Stimulated activated CD4-positive, alpha-beta T cell treated with anti-CD3 and anti-CD28 coated beads, Interleukin-4, amount 100 ng/mL, for 48 hours (primary cell): ENCODE data around the gene B4GALNT2.
A peak's percentile ranks its signal among the peaks of the same experiment; 100 is the strongest.
"Not testable (repeated sequence)": the region's sequence is repeated elsewhere in the genome, so short reads cannot be mapped to it uniquely, and the experiment has no call there.

ENCODE experiments used
- DNase-seq, 2 donors: peaks; one replicate each; pipeline ENCODE4 v3.0.0-alpha.2; 2020; ENCODE audit warnings: low read depth in 2 of 2

B4GALNT2 gene

GRCh38 chr17:49120166-49120565 is 12.4 kb upstream of the B4GALNT2 start:
- no peak for DNase-seq

- no peak for DNase-seq
Measured at GRCh38 chr17:49121696-49122292, 10.8 kb upstream of the B4GALNT2 start.

GRCh38 chr17:49122566-49122965 is 10.0 kb upstream of the B4GALNT2 start:
- no peak for DNase-seq

- DNase-seq = no peak
Measured at GRCh38 chr17:49123061-49123460, 9.5 kb upstream of the B4GALNT2 start.

GRCh38 chr17:49125449-49125848 is 7.1 kb upstream of the B4GALNT2 start:
- no peak for DNase-seq

- DNase-seq = not testable (repeated sequence)
Measured at GRCh38 chr17:49126183-49126859, 6.2 kb upstream of the B4GALNT2 start.

GRCh38 chr17:49129359-49129950 is 3.1 kb upstream of the B4GALNT2 start:
- not testable (repeated sequence) for DNase-seq

- no peak for DNase-seq
Measured at GRCh38 chr17:49130891-49131290, 1.7 kb upstream of the B4GALNT2 start.

- no peak for DNase-seq
Measured at GRCh38 chr17:49132317-49132698, 261 bp upstream of the B4GALNT2 start.

- DNase-seq = no peak
Measured at GRCh38 chr17:49136335-49136734, 3.8 kb downstream of the B4GALNT2 start.

GRCh38 chr17:49145654-49146053 is 13.1 kb downstream of the B4GALNT2 start:
- not testable (repeated sequence) for DNase-seq

GRCh38 chr17:49146620-49147306 is 14.2 kb downstream of the B4GALNT2 start:
- no peak for DNase-seq

- DNase-seq = no peak
Measured at GRCh38 chr17:49148171-49148570, 15.6 kb downstream of the B4GALNT2 start.

GRCh38 chr17:49151996-49152395 is 19.4 kb downstream of the B4GALNT2 start:
- DNase-seq = no peak

GRCh38 chr17:49156256-49156655 is 23.7 kb downstream of the B4GALNT2 start:
- no peak for DNase-seq

GRCh38 chr17:49157784-49158183 is 25.2 kb downstream of the B4GALNT2 start:
- DNase-seq = no peak

- DNase-seq = no peak
Measured at GRCh38 chr17:49162866-49163265, 30.3 kb downstream of the B4GALNT2 start.

GRCh38 chr17:49165143-49165542 is 32.6 kb downstream of the B4GALNT2 start:
- no peak for DNase-seq

GRCh38 chr17:49168706-49169105 is 36.1 kb downstream of the B4GALNT2 start:
- no peak for DNase-seq

GRCh38 chr17:49170216-49170615 is 37.6 kb downstream of the B4GALNT2 start:
- no peak for DNase-seq

GRCh38 chr17:49170711-49171110 is 38.1 kb downstream of the B4GALNT2 start:
- DNase-seq = not testable (repeated sequence)

- DNase-seq = not testable (repeated sequence)
Measured at GRCh38 chr17:49175978-49176377, 43.4 kb downstream of the B4GALNT2 start.

GRCh38 chr17:49180303-49180702 is 47.7 kb downstream of the B4GALNT2 start:
- DNase-seq = peak; percentile 52 to 62
